SK-N-SH (cell line): ENCODE measurements around the gene GVQW3. TPM values are rescaled to one million over a fixed set of nuclear protein-coding genes. Genes with fewer than 3 reads are reported as not detected.

Experiments used
- CTCF ChIA-PET: fragments of 300-600, 350-600 bp; formaldehyde crosslinking; extraction: SDS; loops from one replicate; lab custom pipeline; 2021; lab: Yijun Ruan, JAX
- POLR2A ChIA-PET: fragments of 350-600 bp; sonication (Branson Sonifier 250); formaldehyde crosslinking; extraction: SDS; loops from one replicate; lab custom pipeline; 2020; ENCODE audit warnings: antibody characterized with exemption, inconsistent platforms; lab: Yijun Ruan, JAX
- DNase-seq: peaks from one replicate; pipeline ENCODE4 v3.0.0; 2012
- H2AFZ ChIP-seq: fragments of 200-600 bp; sonication (generic); 2 replicates; pipeline ENCODE4 v1.8.1; 2016; ENCODE audit warnings: antibody characterized with exemption, mild to moderate bottlenecking, low read depth
- H3F3A ChIP-seq: fragments of 200-600 bp; sonication (generic); replicated peaks from 2 replicates; pipeline ENCODE3; 2016; ENCODE audit warnings: antibody characterized with exemption, mild to moderate bottlenecking; ENCODE audit not compliant: insufficient read depth
- H3K27ac ChIP-seq, 2 experiments: fragments of 200-500 bp in 1 of 2; fragments of 200-600 bp in 1 of 2; sonication (Bioruptor generic) in 1 of 2; sonication (generic), shearing (Covaris generic) in 1 of 2; 2 replicates each; pipeline versions ENCODE4 v1.5.1 to v1.6.1; 2014 to 2016; ENCODE audit warnings: low read depth in 2 of 2, inconsistent platforms in 1 of 2, low read length in 1 of 2, mild to moderate bottlenecking in 1 of 2, mixed read lengths in 1 of 2
- H3K27me3 ChIP-seq: fragments of 200-600 bp; sonication (generic), shearing (Covaris generic); 2 replicates; pipeline ENCODE4 v1.6.1; 2016; ENCODE audit warnings: mixed run types; ENCODE audit not compliant: insufficient read depth
- H3K36me3 ChIP-seq, 2 experiments: fragments of 200-500 bp in 1 of 2; fragments of 200-600 bp in 1 of 2; sonication (Bioruptor generic) in 1 of 2; sonication (generic) in 1 of 2; replicated peaks in 1 of 2; 2 replicates each; pipeline versions ENCODE3 to v1.5.1; 2014 to 2016; ENCODE audit warnings: low read length in 1 of 2, mild to moderate bottlenecking in 1 of 2; ENCODE audit not compliant: insufficient read depth in 2 of 2, control insufficient read depth in 1 of 2
- H3K4me1 ChIP-seq, 2 experiments: fragments of 200-500 bp in 1 of 2; fragments of 200-600 bp in 1 of 2; sonication (Bioruptor generic) in 1 of 2; sonication (generic), shearing (Covaris generic) in 1 of 2; 2 replicates each; pipeline versions ENCODE4 v1.5.1 to v1.6.1; 2014 to 2016; ENCODE audit warnings: low read depth in 1 of 2, low read length in 1 of 2, mixed run types in 1 of 2; ENCODE audit not compliant: insufficient read depth in 2 of 2, control insufficient read depth in 1 of 2
- H3K4me2 ChIP-seq: fragments of 200-600 bp; sonication (generic), shearing (Covaris generic); 2 replicates; pipeline ENCODE4 v1.6.1; 2017; ENCODE audit warnings: mixed run types
- H3K4me3 ChIP-seq, 2 experiments: fragments of 200-500 bp in 1 of 2; fragments of 200-600 bp in 1 of 2; sonication (Bioruptor generic) in 1 of 2; sonication (generic), shearing (Covaris generic) in 1 of 2; 2 replicates each; pipeline versions ENCODE4 v1.5.1 to v1.8.1; 2014 to 2016; ENCODE audit warnings: low read depth in 2 of 2, inconsistent platforms in 1 of 2, low read length in 1 of 2, mild to moderate bottlenecking in 1 of 2, mixed read lengths in 1 of 2, moderate library complexity in 1 of 2
- H3K79me2 ChIP-seq: fragments of 200-600 bp; sonication (generic); 2 replicates; pipeline ENCODE4 v1.8.1; 2017; ENCODE audit warnings: mild to moderate bottlenecking; ENCODE audit not compliant: insufficient read depth
- H3K9ac ChIP-seq: fragments of 200-600 bp; sonication (generic); 2 replicates; pipeline ENCODE4 v1.6.1; 2017; ENCODE audit warnings: mixed run types
- H3K9me2 ChIP-seq: fragments of 200-600 bp; sonication (generic); 2 replicates; pipeline ENCODE4 v1.6.1; 2017; ENCODE audit warnings: mixed run types
- H3K9me3 ChIP-seq: fragments of 200-600 bp; sonication (generic); 2 replicates; pipeline ENCODE4 v1.6.1; 2017; ENCODE audit warnings: mixed run types, mild to moderate bottlenecking, moderate library complexity
- H4K20me1 ChIP-seq: fragments of 200-600 bp; sonication (generic); 2 replicates; pipeline ENCODE4 v1.6.1; 2017; ENCODE audit warnings: mild to moderate bottlenecking, mixed run types; ENCODE audit not compliant: insufficient read depth
- FOSL2 ChIP-seq: IDR thresholded peaks from 2 replicates; pipeline ENCODE4 v1.4.0; 2012; ENCODE audit warnings: low read depth, mild to moderate bottlenecking, moderate library complexity, borderline replicate concordance
- GABPA ChIP-seq: IDR thresholded peaks from 2 replicates; pipeline ENCODE4 v1.4.0; 2012; ENCODE audit warnings: low read depth, mild to moderate bottlenecking
- JUND ChIP-seq: IDR thresholded peaks from 2 replicates; pipeline ENCODE4 v1.4.0; 2012
- SMC3 ChIP-seq: IDR thresholded peaks from 2 replicates; pipeline ENCODE4 v1.6.1; 2012; ENCODE audit warnings: low read depth, low read length, improper control_type of control experiment
- TAF1 ChIP-seq: IDR thresholded peaks from 2 replicates; pipeline ENCODE4 v1.6.1; 2012; ENCODE audit warnings: low read depth, mild to moderate bottlenecking, low read length, moderate library complexity, borderline replicate concordance
- WGBS: methylation state at CpG from one replicate; pipeline ENCODE4 v1.1.6; 2017; ENCODE audit warnings: low lambda C conversion rate; 5-methylcytosine and 5-hydroxymethylcytosine counted together
- polyA plus RNA-seq, 3 experiments: library from polyadenylated mRNA; depleted of rRNA; stranded (reverse); fragments of >200 nt; gene quantifications; 2 replicates each; pipeline ENCODE4 v1.2.3, GENCODE V29; 2012

The GVQW3 gene
- polyA plus RNA-seq, 1 of the 3 experiments (the other 2 are of a cell fraction) = 2.3 TPM

GRCh38 chr11:76369406-76369805, 11.7 kb upstream of the GVQW3 start:
- Histone ChIP-seq H3K9me2 (no peaks in the 10 kb centered on the region), H4K20me1 (peaks cover 51% of the 10 kb centered on the region), H3K27ac (no peak overlapping the region), H3K36me3 (peaks cover 0 to 2% of the 10 kb centered on the region in 2 experiments), H2AFZ (no peak overlapping the region), H3F3A (peaks cover 10% of the 10 kb centered on the region), H3K79me2 (peaks cover 94% of the 10 kb centered on the region), H3K9ac (no peak overlapping the region), H3K4me1 (peaks cover 0 to 18% of the 10 kb centered on the region in 2 experiments; a peak in 3 of 4 replicates), H3K27me3 (no peaks in the 10 kb centered on the region), H3K9me3 (no peaks in the 10 kb centered on the region), H3K4me3 (no peak overlapping the region), H3K4me2 (no peak overlapping the region)
- CTCF ChIA-PET = no interaction called here
- TF ChIP-seq JUND = no peak
- POLR2A ChIA-PET = no interaction called here
- no peak for DNase-seq
- WGBS = 97% methylated on average over 5 of the region's 6 CpGs

DNA sequence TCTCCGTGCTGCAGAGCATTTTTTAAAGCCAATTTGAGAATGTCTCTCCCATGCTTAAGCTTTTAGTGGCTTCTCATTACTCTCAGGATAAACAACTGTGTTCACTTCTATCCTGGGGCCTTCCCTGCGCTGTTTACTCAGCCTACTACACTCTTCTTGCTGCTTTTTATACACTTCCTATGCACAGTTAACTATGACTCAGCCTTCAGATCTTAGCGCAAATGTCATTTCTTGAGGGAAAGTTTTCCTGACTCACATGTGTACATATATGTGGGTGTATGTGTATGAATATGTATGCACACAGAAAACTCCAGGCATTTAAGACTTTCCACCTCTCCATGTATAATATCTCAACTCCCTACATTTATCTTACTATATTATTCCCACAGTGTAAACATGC, 10.0 kb upstream of the GVQW3 start:
- 53% methylated on average over 3 of the region's 3 CpGs for WGBS
- POLR2A ChIA-PET = no interaction called here
- DNase-seq = no peak
- peaks cover 96% of the 10 kb centered on the region for H3K79me2 ChIP-seq
- H3K9ac ChIP-seq = no peak overlapping the region
- H3K27me3 ChIP-seq = no peaks in the 10 kb centered on the region
- H3K9me2 ChIP-seq = no peaks in the 10 kb centered on the region
- H2AFZ ChIP-seq = no peak overlapping the region; the same call in 1 of the 2 replicates
- CTCF ChIA-PET = no interaction called here
- H3K9me3 ChIP-seq = no peaks in the 10 kb centered on the region
- peaks cover 62% of the 10 kb centered on the region for H4K20me1 ChIP-seq
- TF ChIP-seq TAF1 (no peak), JUND (peak; percentile 48), FOSL2 (peak; percentile 65; the same call in 1 of the 2 replicates)
- peaks cover 10% of the 10 kb centered on the region for H3F3A ChIP-seq
- no peaks in the 10 kb centered on the region for H3K36me3 ChIP-seq
- no peak overlapping the region for H3K4me3 ChIP-seq
- peak overlapping the region in 1 of 2 experiments; percentile 63; a peak in 1 of 4 replicates for H3K27ac ChIP-seq
- peak overlapping the region; percentile 68; the same call in 1 of the 2 replicates for H3K4me2 ChIP-seq
- H3K4me1 ChIP-seq = peaks cover 2 to 21% of the 10 kb centered on the region in 2 experiments; a peak in 3 of 4 replicates

DNA sequence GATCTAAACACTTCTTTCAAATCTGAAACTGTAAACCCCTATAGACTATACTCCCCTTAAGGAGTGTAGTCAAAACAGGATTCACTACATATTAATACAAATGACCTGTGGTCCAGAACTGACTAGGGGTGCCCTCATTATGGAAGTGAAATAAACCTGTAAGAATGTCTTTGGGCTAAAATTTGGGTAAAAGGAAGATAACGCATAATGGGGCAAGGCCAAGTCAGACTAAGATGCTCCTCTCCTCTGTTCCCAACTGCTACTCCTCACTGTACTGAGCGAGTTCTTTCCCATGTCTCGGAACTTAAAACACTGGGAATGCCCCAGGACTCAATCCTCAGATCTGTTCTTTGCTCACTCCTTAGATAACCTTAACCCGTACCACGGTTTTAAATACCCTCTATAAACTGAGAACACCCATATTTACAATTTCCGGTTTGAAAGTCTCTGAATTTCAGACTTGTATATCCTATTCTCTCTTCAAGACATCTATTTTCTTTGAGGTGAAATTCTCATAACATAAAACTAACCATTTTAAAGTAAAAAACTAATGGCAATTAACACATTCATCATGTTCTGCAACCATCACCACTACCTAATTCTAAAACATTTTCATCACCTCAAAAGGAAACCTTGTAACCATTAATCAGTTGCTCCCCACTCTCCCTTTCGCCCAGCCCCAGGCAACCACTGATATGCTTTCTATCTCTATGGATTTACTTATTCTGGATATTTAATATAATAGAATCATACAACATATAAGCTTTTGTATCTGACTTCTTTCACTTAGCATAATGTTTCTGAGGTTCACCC, 4.2 kb upstream of the GVQW3 start:
- Histone ChIP-seq H2AFZ (no peak overlapping the region), H3K9me2 (no peaks in the 10 kb centered on the region), H3F3A (peaks cover under 1% of the 10 kb centered on the region), H4K20me1 (peaks cover 43% of the 10 kb centered on the region), H3K4me3 (no peak overlapping the region), H3K27ac (no peak overlapping the region), H3K36me3 (no peaks in the 10 kb centered on the region), H3K9me3 (no peaks in the 10 kb centered on the region), H3K27me3 (no peaks in the 10 kb centered on the region), H3K9ac (no peak overlapping the region), H3K79me2 (peaks cover 86% of the 10 kb centered on the region), H3K4me2 (no peak overlapping the region), H3K4me1 (peaks cover 14 to 16% of the 10 kb centered on the region in 2 experiments; a peak in 3 of 4 replicates)
- ChIA-PET CTCF (no interaction called here), POLR2A (no interaction called here)
- no peak for DNase-seq
- TF ChIP-seq SMC3 (no peak), GABPA (no peak)
- 93% methylated on average over 7 of the region's 7 CpGs for WGBS
